Measurements from ENCODE around the gene RAD54L.
A peak's percentile ranks its signal among the peaks of the same experiment; 100 is the strongest.
"Not testable (repeated sequence)": the region's sequence is repeated elsewhere in the genome, so short reads cannot be mapped to it uniquely, and the experiment has no call there.

The RAD54L gene

DNA sequence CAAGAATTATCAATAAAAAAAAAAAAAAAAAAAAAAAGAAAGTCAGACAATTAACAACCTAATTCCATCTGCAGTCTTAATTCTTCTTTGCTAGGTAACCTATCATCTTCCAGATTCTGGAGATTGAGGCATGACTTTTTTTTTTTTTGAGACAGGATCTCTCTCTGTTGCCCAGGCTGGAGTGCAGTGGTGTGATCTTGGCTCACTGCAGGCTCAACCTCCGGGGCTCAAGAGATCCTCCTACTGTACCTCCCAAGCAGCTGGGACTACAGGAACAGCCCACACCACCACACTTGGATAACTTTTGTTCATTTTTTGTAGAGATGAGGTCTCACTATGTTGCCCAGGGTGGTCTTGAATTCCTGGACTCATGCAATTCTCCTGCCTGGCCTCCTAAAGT is 4.6 kb upstream of the RAD54L start:
- DNase-seq = no peak

DNA sequence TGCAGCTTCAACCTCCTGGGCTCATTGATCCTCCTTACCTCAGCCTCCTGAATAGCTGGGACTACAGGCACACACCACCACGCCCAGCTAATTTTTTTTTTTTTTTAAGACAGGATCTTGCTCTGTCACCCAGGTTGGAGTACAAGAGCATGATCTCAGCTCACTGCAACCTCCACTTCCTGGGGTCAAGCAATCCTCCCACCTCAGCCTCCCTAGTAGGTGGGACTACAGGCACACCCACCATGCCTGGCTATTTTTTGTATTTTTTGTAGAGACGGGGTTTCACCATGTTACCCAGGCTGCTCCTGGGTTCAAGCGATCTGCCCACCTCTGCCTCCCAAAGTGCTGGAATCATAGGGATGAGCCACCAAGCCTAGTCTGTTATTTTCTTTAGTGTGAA is 3.7 kb upstream of the RAD54L start:
- not testable (repeated sequence) for DNase-seq

DNA sequence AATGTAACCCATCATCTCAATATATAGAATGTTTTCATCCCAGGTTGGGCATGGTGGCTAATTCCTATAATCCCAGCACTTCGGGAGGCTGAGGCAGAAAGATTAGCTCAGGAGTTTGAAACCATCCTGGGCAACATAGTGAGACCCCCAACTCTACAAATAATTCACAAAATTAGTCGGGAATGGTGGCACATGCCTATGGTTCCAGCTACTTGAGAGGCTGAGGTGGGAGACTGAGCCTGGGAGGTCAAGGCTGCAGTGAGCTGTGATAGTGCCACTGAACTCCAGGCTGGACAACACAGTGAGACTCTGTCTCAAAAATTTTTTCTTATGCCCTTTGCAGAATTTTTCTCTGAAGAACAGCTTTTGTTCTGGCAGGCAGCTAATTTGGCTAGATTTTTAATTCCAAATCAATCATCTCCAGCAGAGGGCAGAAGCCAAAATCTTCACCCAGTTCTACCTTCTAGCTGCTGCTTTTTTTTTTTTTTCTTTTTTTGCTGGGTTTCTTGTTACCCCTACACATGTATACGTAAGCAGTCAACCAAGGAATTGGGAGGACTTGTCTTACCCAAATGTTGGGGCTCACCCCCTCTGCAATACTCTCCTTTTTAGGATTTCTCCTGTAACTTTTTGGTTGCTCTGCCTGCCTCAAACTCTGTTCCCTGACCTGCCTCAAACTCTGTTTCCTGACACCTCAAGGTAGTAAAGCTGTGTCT is 2.7 kb upstream of the RAD54L start:
- peak in 1 of 5 experiments; percentile 68 for DNase-seq

DNA sequence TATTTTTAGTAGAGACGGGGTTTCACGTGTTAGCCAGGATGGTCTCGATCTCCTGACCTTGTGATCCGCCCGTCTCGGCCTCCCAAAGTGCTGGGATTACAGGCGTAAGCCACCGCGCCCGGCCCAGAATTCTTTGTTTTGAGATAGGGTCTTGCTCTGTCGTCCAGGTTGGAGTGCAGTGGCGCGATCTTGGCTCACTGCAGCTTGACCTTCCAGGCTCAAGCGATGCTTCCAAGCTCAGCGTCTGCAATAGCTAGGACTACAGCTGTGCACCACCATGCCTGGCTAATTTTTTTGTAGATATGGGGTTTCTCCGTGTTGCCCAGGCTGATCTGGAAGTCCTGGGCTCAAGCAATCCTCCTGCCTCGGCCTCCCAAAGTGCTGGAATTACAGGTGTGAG is 1.4 kb upstream of the RAD54L start:
- not testable (repeated sequence) for DNase-seq

DNA sequence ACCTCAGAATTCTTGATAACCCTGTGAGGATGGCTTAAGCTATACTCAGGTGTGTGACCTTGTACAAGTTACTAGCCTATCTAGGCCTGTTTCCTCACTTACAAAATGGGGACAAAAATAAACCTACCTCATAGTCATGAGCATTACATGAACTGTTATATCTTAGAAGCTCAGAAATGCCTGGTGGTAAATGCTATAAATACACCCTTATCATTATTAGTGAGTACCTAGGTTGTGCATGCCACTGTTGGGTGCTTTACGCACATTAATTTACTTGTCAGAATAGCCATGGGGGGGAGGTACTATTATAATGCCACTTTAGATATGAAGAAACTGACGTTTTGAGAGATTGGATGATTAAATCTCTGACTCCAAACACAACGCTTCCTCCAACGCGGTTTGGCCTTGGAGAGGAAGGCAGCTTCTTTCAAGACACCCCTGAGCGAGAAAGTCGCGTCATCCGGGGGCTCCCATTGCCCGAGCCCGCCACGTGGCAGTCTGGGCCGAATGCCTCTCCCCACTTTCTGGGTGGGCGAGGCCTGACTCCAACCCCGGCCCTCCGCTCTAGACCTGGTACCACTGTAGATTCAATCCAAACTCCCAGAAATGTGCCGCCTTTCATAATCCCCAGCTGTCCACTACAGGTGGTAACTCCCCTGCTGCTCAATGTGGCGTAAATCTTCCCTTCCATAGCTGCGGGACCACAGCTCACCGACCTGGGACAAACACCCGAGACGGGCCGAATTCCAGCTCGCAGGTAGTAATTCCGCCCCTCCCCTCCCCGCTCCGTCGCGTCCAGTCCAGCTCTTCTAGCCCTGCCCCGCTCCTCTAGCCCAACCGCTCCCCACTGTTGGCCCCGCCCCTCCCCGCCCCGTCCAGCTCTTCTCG is 771 bp upstream of the RAD54L start:
- peak in 4 of 5 experiments; percentile 17 to 77 (median 34) for DNase-seq

DNA sequence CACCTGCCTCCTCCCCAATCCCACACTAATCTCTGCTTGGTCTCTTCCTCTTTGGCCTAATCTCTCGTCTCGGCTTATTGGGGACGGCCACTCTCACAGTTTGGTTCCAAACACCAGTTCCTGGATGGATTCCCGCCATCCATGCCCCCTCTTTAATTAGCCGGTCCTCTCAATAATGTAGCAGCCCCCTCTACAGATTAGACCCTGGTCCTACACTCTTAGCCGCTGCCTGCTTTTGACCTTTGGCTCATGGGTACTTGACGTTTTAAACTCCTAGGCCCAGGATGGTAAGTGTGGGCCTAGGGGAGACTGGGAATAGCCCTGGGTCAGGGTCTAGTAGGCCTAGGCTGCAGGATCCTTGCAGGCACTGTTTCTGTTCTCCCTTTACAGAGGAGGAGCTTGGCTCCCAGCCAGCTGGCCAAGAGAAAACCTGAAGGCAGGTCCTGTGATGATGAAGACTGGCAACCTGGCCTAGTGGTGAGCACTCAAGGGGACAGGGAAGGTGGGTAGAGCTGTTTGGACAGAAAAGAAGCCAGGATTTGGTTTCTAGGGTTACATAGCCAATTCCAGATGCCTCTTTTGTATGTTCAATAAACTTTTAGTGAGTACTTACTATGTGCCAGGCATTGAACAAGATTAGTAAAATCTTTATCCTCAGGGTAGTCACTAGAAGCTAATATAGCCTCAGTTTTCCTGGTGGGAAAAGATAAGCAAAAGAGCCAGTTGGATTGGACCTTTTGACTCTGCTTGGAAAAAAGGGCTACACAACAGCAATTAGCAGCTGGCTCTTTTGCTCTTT is 758 bp downstream of the RAD54L start:
- DNase-seq = peak in 1 of 5 experiments; percentile 56

DNA sequence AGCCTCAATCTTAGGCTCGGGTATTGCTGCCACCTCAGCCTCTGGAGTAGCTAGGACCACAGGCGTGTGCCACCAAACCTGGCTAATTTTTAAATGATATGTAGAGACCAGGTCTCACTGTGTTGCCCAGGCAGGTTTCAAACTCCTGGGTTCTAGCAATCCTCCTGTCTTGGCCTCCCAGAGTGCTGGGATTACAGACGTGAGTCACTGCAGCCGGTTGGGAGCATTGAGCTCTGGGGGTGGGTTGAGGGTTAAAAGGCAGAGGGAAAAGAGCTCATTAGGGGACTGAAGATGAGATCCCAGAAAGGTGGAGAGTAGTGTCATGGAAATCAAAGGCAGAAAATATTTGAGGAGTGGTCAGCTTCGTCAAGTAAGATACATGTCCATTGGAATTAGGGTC is 7.1 kb downstream of the RAD54L start:
- no peak for DNase-seq

DNA sequence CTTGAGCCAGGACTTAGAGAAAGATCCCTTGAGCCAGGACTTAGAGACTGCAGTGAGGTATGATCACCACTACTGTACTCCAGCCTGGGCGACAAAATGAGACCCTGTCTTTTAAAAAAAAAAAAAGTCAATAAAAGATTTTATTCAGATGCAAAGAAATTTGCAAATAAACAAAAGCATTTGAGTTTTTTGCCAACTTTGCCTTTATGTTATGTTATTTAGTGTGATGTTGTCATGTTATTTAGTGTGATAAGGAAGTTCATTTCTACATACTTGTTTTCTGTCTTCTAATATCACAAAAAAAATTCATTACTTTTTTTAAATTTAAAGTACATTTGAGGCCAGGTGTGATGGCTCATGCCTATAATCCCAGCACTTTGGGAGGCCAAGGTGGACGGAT is 9.0 kb downstream of the RAD54L start:
- no peak for DNase-seq

DNA sequence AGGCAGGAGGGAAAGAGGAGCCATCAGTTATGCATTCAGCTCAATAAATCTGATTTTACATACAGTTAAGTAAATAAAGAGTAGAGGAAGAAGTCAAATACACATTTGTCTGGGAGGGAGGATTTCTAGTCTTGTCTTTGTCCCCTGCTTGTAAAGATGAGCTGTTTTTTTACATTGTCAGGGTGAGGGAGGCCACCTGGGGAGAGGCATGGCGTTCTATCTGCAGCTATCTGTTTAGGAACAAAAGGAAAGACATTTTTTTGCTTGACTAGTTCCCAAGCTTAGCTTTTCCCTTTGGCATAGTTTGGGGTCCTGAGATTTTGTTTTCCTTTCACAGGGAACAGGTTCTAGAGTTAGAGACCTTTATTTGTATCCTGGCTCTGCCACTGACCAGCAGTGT is 14.9 kb downstream of the RAD54L start:
- no peak for DNase-seq

DNA sequence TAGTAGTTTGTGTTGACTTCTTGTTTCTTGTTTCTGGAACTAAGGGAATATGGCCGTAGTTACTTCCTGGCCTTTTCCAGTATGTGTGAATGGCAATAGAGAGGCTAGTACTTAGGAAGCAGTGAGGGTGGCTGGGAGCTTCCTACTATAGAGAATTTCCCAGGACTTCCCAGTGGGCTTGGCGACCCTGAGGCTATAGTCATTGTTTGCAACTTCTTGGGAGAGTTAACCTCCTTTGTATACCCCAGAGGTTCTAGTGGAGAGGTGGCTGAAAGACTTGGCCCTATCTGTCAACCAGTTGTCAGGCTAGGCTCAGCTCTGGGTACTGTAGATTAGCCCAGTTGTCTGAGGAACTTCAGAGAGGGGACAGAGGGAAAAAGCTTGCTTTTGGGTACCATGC is 15.6 kb downstream of the RAD54L start:
- no peak for DNase-seq

DNA sequence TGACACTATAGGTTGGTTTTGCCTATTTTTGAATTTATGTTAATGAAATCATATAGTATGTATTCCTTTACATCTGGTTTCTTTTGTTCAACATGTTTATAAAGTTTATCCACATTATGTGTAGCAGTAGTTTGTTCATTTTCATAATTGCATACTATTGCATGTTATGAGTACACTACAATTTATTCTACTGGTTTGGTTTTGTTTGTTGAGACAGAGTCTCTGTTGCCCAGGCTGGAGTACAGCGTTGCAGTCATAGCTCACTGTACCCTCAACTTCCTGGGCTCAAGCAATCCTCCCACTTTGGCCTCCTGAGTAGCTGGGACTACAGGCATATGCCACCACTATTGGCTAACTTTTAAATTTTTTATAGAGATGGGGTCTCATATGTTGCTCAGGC is 21.0 kb downstream of the RAD54L start:
- no peak for DNase-seq

DNA sequence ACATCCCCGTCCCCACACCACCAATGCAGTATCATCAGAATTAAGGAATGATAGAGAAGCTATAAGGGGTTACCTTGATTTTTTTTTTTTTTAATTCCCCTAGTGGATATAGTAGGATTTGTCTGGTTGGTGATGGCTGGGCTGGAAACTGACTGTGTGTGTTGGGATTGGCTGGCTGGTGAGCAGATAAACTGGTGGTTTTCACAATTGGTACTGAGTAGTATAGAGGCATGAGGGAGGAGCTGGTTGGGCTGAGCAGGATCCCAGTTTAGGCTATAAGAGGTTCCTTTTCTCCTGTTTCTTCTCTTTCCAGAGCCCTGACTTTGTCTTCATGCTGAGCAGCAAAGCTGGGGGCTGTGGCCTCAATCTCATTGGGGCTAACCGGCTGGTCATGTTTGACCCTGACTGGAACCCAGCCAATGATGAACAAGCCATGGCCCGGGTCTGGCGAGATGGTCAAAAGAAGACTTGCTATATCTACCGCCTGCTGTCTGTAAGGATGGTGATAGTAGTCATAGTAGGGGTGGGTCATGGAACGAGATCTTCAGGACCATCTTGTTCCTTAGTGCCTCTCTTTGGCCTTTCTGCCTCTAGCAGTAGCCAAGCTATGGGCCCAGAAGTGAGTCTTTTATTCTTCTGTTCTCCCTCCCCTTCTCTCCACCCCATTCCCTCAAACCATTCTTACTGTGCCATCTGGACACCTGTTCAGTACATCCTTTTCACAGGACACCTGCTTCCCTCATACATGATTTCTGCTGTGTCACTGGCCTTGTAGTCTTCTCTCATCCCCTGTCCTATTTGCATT is 26.9 kb downstream of the RAD54L start:
- DNase-seq = no peak

DNA sequence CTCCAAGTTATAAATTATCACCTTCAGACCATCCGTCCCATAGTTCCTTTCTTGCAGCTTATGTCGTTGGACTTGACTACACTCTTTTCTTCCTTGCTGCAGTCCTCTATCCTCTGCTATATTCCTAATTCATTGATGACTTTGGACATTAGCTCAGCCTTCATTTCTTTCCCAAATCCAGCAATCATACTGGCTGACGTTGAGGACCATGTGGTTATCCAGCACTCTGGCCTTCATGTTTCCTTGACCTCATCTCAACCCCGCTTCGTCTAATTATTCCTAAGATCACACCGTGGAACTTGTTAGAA is 27.4 kb downstream of the RAD54L start:
- DNase-seq = no peak

DNA sequence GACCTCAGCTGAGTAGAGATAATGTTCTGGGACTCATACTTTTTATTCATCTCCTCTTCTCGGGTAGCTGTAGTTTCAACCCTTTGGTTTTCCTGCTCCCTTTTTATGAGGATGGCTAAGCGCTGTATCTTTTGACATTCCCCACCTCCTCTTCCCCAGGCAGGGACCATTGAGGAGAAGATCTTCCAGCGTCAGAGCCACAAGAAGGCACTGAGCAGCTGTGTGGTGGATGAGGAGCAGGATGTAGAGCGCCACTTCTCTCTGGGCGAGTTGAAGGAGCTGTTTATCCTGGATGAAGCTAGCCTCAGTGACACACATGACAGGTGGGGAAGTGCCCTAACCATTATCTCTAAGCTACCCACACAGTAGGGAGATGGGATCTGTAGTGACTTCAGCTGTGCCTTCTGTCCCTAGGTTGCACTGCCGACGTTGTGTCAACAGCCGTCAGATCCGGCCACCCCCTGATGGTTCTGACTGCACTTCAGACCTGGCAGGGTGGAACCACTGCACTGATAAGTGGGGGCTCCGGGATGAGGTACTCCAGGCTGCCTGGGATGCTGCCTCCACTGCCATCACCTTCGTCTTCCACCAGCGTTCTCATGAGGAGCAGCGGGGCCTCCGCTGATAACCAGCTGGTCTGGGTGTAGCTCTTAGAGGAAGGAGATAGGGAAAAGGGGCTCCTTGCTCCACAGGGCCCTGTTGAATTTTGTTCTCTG is 30.3 kb downstream of the RAD54L start:
- DNase-seq = no peak

DNA sequence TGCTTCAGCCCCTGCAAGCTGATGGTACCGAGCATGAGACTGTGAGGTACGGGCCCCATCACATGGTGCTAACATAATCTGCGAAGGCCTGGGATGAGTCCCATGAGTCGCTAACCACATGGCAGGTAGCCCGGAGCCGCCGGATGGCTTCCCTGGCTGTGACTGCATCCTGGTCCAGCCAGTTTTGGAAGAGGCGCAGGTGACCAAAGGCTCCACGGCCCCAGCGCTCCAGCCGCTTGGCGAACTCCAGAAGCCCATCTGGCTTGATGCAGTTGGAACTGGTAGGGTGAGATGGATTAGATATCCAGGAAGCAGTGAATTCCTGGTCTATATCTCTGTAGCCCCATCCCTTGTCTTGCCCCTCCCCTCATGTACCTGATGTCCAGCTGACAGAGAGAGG is 31.2 kb downstream of the RAD54L start:
- no peak for DNase-seq

DNA sequence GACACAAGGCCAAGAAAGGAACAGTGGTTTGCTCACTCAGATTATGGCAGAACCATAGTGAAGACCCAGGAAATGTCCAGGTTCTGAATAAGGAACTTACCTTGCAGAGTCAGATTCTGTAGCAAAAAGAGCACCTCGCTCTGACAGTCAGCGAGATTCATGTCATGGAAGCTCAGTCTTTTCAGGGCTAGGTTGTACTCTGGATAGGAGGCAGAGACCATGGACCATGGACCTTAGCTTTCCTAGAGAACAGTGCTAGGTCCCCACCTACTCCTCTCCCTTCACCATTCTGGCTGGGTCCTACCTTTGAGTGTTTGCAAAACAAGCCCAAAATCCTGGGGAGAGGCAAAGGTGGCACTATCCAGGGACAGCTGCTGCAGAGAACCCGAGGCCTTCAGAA is 32.5 kb downstream of the RAD54L start:
- no peak for DNase-seq

DNA sequence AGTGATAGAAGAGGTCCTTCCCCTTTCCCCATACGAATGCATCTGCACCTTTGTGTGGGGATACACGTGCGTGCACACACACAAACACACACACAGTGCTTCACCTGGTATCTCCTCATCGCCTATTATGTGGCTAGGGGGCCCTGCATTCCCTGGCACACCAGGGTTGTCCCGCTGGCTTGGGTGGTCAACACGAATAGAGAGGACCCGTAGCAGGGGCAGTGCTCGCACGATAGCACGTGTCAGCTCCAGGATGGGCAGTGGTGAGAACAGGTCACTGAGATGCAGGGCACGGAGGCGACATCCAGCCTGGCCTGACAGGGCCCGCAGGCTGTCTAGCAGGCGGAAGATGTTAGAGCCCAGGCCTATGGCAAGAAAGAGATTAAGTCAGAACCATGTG is 33.5 kb downstream of the RAD54L start:
- DNase-seq = no peak

DNA sequence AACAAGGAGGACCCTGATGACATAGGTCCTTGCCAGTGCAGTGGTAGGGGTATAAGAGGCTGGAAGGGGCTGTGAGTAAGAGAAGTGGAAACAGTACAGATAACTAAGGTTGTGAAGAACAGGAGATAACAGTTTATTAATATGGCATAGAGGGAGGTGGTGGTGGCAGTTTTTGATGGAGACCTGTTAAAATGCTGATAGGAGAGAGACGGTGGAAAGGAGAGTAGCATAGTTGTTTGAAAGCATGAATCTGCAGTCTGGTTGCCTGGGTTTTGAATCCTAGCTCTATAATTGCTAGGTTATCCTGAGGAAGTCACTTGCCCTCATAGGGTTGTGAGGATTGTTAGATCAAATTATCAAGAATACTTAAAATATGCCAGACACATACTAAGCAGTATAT is 36.5 kb downstream of the RAD54L start:
- no peak for DNase-seq

DNA sequence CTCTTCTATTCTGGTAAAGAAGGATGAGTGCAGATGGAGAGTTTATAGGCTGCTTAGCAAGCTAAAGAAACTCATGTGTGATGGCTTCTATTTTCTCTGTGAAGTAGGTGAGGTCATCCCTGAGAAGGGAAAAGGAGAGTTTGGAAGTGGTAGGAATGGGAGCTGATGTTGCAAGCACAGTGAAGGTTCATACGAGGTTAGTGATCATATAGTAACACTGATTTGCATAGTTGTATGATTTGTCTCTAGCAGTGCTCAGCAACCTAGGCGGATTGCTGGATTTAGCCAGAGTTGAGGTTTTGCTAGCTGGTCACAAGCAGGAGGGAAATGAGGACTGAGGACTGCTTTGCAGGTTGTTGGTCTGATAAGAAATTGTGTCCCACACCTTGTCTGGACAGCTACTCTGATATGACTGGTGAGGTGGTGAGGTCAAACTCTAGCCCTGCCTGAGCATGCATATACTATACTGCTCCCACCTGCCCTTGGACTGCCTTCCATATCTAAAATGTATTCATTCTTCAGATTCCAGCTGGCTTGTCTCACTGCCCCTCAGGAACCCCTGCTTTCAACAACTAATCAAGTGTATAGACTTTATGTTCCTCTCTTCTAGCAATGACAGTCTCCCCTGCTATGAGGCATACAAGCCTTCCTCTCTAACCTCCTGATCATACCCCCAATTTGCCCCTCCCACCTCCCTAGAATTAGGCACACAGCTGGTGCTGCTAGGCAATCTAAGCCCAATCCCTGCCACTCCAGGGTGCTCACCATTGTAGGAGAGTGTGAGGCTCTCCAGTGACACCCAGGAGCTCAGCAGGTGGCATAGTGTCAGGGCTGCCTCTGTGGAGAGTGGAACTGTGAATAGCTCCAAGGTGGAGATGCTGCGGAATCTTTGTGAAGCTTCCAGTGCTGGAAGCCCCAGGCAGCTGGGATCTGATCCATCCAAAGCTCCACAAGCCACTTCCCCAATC is 37.3 kb downstream of the RAD54L start:
- no peak for DNase-seq

DNA sequence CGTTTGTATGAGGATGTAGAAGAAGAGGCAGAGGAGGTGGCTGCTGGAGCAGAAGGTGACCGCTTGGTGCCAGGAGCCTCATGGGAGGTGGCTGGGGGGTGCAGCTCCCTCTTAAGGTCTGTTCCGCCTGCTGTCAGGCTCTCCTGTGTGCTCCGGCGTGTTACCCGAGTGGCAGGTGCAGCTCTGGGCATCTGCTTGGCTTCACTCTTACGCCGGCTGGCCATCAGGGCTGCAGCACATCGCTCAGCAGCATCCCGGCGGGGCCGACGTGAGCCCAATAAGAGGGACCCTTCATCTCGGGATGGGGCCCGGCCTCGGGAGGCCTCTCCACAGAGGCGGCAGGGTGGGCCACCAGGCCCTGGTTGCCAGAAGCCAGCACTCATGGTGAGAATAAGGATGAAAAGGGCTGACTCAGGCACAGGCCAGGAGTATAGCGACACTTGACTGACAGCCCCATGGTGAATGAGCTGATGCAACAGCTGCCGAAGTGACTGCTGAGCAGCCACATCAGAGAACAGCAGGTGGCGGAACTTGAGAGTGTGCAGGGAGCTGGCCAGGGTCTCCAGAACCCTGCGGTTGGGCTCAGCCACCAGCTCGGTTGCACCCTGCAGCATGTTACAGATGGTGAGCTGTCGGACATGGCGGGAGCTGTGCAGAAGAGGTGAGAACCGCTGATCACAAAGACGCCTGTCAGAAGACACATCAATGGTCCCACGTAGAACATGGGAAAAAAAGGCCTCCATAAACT is 38.3 kb downstream of the RAD54L start:
- peak in 1 of 5 experiments; percentile 58 for DNase-seq
